ENCODE measurements around the gene LPAR2.

The LPAR2 gene

DNA sequence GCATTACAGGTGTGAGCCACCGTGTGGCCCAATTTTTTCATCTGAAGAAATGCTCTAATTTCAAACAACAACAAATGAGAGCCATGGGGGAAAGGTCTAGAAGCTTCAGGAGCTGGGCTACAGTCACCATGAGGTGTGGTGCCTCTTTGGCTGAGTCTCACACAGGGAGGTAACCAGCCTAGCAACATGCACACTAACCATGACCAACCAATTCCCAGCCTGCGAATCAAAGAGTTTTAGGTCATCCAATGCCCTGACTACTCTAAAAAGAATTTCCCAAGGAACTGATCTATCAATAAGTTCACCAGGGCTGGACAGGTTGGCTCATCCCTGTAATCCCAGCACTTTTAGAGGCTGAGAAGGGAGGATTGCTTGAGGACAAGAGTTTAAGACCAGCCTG, 39.5 kb downstream of the LPAR2 start:
- peaks cover 0 to 12% (median 0%) of the 10 kb centered on the region in 11 experiments; a peak in 3 of 22 replicates for H3K36me3 ChIP-seq
- H3K4me1 ChIP-seq = peaks cover 11 to 32% (median 17%) of the 10 kb centered on the region in 10 experiments; a peak in 18 of 20 replicates
- no peaks in the 10 kb centered on the region for H3K9me3 ChIP-seq (replicated peaks in 1 of 11)
- no peak overlapping the region for H3K27ac ChIP-seq
- no peak overlapping the region for H3K4me2 ChIP-seq
- no peak for TF ChIP-seq Cebpa-rat (IDR thresholded peaks at IDR 0.05)
- no peaks in the 10 kb centered on the region for H3K27me3 ChIP-seq
- H4K20me1 ChIP-seq = no peaks in the 10 kb centered on the region
- no peak overlapping the region for H3K4me3 ChIP-seq
- H3K9ac ChIP-seq = no peak overlapping the region

DNA sequence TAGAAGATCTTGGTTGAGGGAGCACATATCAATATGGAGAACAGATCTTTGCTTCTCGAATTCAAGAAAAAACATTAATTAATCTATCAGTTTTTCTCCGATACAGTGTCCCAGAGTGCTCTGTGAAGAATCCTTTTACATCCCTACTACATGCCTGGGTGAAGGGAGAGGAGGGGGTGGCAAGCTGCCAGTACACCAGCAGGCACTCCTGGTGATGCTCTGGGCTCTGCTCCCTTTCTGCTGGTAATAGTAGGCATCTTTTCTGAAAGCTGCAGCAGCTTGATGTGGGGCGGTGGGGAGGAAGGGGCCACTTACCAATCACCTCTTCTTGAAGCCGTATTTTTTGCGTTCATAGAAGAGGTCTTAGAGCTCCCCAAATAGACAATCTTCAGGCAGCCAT, 40.2 kb downstream of the LPAR2 start:
- no peak overlapping the region for H3K4me3 ChIP-seq
- no peak for TF ChIP-seq Cebpa-rat (IDR thresholded peaks at IDR 0.05)
- H4K20me1 ChIP-seq = no peaks in the 10 kb centered on the region

DNA sequence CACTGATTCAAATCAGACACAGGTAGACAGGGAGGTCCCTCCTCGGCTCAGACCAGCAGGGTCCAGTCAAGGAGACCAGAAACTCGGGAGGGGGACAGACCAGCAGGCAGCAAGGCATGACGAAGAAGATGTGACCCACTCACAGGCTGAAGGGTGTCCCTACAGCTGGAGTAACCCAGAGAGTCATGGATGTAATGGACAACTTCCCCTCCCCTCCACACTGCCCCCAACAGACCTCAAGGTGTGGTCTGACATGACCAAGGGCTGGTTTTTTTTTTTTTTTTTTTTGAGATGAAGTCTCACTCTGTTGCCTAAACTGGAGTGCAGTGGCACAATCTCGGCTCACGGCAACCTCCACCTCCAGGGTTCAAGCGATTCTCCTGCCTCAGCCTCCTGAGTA, 43.7 kb downstream of the LPAR2 start:
- H3K4me1 ChIP-seq = peaks cover 0 to 10% (median 6%) of the 10 kb centered on the region in 10 experiments; a peak in 12 of 20 replicates
- H3K4me3 ChIP-seq = no peak overlapping the region
- H4K20me1 ChIP-seq = no peaks in the 10 kb centered on the region
- no peak overlapping the region for H3K27ac ChIP-seq
- TF ChIP-seq Cebpa-rat (IDR thresholded peaks at IDR 0.05) = no peak
- no peak overlapping the region for H3K4me2 ChIP-seq
- H3K9ac ChIP-seq = no peak overlapping the region
- H3K27me3 ChIP-seq = no peaks in the 10 kb centered on the region
- no peaks in the 10 kb centered on the region for H3K9me3 ChIP-seq (replicated peaks in 1 of 11)
- no peaks in the 10 kb centered on the region for H3K36me3 ChIP-seq

More for the DNA sequence above, 40.2 kb downstream of the LPAR2 start:
- H3K9me3 ChIP-seq (replicated peaks in 1 of 11) = no peaks in the 10 kb centered on the region
- no peak overlapping the region for H3K9ac ChIP-seq
- no peaks in the 10 kb centered on the region for H3K27me3 ChIP-seq
- H3K4me1 ChIP-seq = peaks cover 11 to 31% (median 17%) of the 10 kb centered on the region in 10 experiments; a peak in 18 of 20 replicates
- no peak overlapping the region for H3K27ac ChIP-seq
- no peak overlapping the region for H3K4me2 ChIP-seq
- peaks cover 0 to 5% (median 0%) of the 10 kb centered on the region in 11 experiments; a peak in 2 of 22 replicates for H3K36me3 ChIP-seq

DNA sequence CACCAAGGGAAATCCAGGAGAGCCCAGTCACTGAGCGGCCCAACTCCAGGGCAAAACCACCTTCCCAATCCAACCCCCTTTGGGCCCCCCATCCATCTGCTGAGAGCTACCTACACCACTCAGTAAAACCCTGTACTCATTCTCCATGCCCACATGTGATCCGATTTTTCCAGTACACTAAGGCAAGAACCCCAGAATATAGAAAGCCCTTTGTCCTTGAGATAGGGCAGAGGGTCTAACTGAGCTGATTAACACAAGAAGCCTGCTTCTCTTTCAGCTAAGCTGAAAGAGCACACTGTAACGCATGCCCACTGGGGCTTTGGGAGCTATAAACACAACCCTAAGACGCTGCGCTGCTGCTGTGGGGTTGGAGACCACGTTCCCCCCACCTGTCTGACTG, 45.5 kb downstream of the LPAR2 start:
- Histone ChIP-seq H3K27me3 (no peaks in the 10 kb centered on the region), H3K9me3 (replicated peaks in 1 of 11) (no peaks in the 10 kb centered on the region), H3K4me2 (peak overlapping the region in 3 of 11 experiments; percentile 15 to 33 (median 25); a peak in 3 of 22 replicates), H3K9ac (no peak overlapping the region), H3K4me1 (peaks cover 0 to 10% (median 6%) of the 10 kb centered on the region in 10 experiments; a peak in 12 of 20 replicates), H3K36me3 (no peaks in the 10 kb centered on the region), H3K27ac (no peak overlapping the region; a peak in 1 of 22 replicates), H4K20me1 (no peaks in the 10 kb centered on the region), H3K4me3 (no peak overlapping the region)
- no peak for TF ChIP-seq Cebpa-rat (IDR thresholded peaks at IDR 0.05)

DNA sequence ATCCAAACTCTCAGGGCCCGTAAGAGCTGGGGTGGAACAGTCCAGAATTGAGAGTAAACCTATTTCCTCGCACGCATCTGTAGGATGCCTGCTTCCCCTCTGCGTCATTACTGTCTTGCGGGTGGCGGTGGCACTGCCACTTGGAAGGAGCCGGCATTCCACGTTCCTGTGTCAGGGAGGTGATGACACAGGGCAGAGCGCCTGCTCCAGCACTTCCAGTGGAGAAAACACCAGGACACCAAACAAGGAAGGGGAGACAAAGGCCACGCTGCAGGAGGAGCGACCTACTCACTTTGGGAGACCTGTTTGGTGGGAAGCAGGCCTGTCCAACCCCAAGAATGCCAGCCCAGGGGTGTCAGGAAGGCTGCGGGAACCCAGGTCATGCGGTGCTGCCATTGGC, 46.6 kb downstream of the LPAR2 start:
- Histone ChIP-seq H4K20me1 (no peaks in the 10 kb centered on the region), H3K4me2 (0 out of 22 replicates have a peak overlapping the region, but pooled peaks of 1 of the 11 experiments have one; percentile 33), H3K9ac (no peak overlapping the region), H3K27me3 (no peaks in the 10 kb centered on the region), H3K27ac (no peak overlapping the region), H3K4me1 (peaks cover 0 to 15% (median 6%) of the 10 kb centered on the region in 10 experiments; a peak in 14 of 20 replicates), H3K4me3 (no peak overlapping the region), H3K9me3 (replicated peaks in 1 of 11) (no peaks in the 10 kb centered on the region), H3K36me3 (no peaks in the 10 kb centered on the region)
- no peak for TF ChIP-seq Cebpa-rat (IDR thresholded peaks at IDR 0.05)

DNA sequence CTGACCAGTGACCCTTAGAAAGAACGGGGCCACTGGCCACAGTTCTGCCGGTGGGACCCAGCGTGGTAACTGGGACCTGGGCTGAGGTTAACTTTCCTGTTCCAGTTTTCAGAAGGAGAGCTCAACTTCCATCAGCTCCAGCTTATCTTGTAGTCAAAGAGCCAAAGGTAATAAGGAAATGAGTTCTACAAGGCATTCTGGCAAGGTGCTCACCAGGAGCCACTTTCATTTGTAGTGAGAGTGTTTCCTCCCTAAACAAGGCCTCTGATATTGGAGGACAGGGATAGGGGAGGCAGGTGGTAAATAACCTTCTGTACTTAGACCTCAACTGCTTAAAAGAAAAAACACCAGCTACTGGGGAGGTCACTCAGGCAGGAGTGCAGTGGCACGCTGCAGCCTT, 47.6 kb downstream of the LPAR2 start:
- H3K9me3 ChIP-seq (replicated peaks in 1 of 11) = no peaks in the 10 kb centered on the region
- H3K27me3 ChIP-seq = no peaks in the 10 kb centered on the region
- H4K20me1 ChIP-seq = no peaks in the 10 kb centered on the region
- no peak overlapping the region for H3K9ac ChIP-seq
- no peak overlapping the region for H3K27ac ChIP-seq
- H3K4me1 ChIP-seq = peaks cover 0 to 15% (median 7%) of the 10 kb centered on the region in 10 experiments; a peak in 16 of 20 replicates
- H3K36me3 ChIP-seq = no peaks in the 10 kb centered on the region
- TF ChIP-seq Cebpa-rat (IDR thresholded peaks at IDR 0.05) = no peak
- no peak overlapping the region for H3K4me2 ChIP-seq
- no peak overlapping the region for H3K4me3 ChIP-seq

DNA sequence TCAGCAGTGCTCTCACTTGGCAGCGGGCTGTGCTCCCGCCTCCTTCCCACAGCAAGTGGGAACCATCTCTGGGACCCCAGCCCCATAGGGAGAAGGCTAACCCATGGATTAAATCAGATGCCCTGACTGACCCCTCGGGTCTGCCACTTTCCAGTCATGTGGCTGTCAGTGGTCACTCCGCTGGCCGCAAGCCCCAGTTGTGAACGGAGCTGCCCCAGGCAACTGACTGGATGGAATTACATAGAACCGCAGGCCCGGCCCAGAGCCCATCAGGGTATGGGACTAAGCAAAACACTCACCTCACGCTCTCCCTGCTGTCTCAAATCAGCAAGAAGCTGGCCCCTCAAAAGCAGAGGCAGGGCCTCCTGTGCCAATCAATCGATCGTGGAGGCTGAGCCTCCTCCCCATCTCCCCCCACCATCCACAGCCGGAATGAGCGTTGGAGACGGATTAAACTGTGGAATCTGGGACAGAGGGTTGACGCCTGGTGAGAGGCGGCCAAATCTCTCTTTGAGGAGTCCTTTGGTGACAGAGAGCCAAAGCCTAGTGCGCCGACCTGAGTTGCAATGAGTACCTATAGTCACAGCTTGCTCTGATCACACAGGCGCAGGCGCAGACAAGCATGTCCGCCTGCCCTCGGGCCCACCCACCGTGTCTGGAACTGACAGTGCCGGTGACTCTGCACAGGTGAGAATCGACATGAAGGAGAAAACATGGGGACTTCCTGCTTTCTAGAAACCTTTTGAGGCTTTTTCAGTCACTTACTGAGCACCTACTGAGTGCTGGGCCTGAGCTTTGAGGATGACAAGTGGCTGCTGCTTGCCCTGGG, 48.3 kb downstream of the LPAR2 start:
- Histone ChIP-seq H3K4me1 (peaks cover 0 to 15% (median 6%) of the 10 kb centered on the region in 10 experiments; a peak in 13 of 20 replicates), H4K20me1 (no peaks in the 10 kb centered on the region), H3K9me3 (replicated peaks in 1 of 11) (no peaks in the 10 kb centered on the region), H3K27ac (no peak overlapping the region), H3K27me3 (no peaks in the 10 kb centered on the region), H3K9ac (no peak overlapping the region), H3K4me2 (no peak overlapping the region), H3K4me3 (no peak overlapping the region), H3K36me3 (no peaks in the 10 kb centered on the region)
- TF ChIP-seq Cebpa-rat (IDR thresholded peaks at IDR 0.05) = no peak

DNA sequence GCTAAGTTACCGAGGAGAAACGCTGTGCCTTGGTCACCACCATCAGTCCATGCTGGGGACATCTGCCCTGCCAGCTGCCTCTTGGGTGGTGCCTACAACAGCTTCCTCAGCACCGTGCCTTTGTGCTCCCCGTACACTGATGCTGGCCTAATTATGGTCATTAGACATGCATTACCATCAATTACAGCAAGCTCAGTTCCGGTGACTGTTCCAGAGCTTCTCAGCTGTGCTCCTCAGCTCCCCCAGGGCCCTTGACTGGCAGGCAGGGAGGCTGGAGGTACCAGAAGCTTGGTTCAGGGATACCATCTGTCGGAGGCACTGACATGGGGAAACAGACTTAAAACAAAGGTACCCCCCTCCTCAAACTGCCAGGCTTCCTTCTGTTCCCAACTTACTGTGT, 49.8 kb downstream of the LPAR2 start:
- Histone ChIP-seq H3K4me1 (peaks cover 0 to 15% (median 6%) of the 10 kb centered on the region in 10 experiments; a peak in 10 of 20 replicates), H3K4me2 (no peak overlapping the region), H3K4me3 (no peak overlapping the region), H3K27ac (no peak overlapping the region), H4K20me1 (no peaks in the 10 kb centered on the region), H3K9ac (no peak overlapping the region), H3K9me3 (replicated peaks in 1 of 11) (no peaks in the 10 kb centered on the region), H3K36me3 (no peaks in the 10 kb centered on the region), H3K27me3 (no peaks in the 10 kb centered on the region)
- no peak for TF ChIP-seq Cebpa-rat (IDR thresholded peaks at IDR 0.05)

DNA sequence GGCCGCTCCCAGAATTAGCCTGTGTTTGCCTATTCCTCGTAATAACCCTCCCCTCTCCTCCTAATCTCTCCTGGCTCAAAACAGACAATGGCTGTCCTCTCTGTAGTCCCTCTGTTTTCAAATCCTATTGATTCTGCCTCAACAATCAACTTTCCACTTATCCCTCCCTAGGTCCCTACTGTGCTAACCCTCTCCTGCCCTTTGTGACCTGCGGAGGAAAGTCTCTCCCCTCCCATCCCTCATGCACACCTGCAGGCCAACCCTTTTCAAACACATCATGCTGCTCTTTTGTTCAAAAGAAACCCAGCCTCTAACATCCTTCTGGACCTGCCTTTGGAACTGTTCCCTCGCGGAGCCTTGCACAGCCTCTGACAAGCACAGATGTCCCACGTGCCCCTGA, 52.6 kb downstream of the LPAR2 start:
- Histone ChIP-seq H3K36me3 (peaks cover 0 to under 1% (median 0%) of the 10 kb centered on the region in 11 experiments; a peak in 2 of 22 replicates), H3K4me3 (no peak overlapping the region), H4K20me1 (no peaks in the 10 kb centered on the region), H3K27me3 (no peaks in the 10 kb centered on the region), H3K4me1 (peaks cover 0 to 8% (median 2%) of the 10 kb centered on the region in 10 experiments; a peak in 5 of 20 replicates), H3K27ac (no peak overlapping the region), H3K9ac (no peak overlapping the region), H3K9me3 (replicated peaks in 1 of 11) (no peaks in the 10 kb centered on the region), H3K4me2 (0 out of 22 replicates have a peak overlapping the region, but pooled peaks of 1 of the 11 experiments have one; percentile 28)
- no peak for TF ChIP-seq Cebpa-rat (IDR thresholded peaks at IDR 0.05)
